Hepatic stellate cell (primary cell): ENCODE measurements around the gene IL1RL2.

Source experiments
- DNase-seq: peaks from one replicate; pipeline ENCODE4 v3.0.0; 2011; ENCODE audit warnings: low spot score

The IL1RL2 gene

GRCh38 chr2:102238778-102239177, 52.0 kb downstream of the IL1RL2 start:
- no peak for DNase-seq

- DNase-seq = no peak
Observed at GRCh38 chr2:102239344-102239743, 52.5 kb downstream of the IL1RL2 start.

DNA sequence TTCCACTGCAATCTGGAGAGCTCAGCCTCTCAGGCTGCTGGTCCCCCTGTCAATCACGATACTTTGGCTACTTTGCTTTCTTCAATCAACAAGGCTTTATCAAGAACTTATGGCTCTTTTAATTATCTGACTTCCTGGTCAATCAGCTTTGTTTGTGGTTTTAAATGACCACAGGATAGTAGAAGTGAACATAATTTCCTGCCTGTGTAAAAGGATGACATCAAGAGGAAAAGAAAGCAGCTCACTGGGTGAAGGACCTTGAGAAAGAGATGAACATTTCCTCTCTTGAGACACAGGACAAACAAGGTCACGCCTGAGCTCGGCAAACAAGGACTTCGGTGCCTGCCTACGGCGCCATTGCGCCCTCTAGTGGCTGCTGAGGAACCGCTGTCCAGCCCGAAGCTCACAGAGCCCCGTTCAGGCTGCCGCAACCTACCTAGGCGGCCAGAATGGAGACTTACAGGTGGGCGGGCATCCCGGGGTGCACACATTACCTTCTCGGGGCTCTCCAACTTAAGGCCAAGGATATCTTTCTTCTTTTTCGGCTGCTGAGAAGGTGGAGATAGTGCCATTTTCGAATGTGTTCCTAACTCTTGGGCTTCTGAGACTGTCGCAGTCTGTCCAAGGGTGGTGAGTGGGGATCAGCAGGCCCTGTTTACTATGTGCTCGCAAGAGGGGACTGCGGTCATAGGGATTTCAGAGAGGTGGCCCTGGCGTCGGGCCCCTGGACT, 54.0 kb downstream of the IL1RL2 start:
- DNase-seq = peak; percentile 93

GRCh38 chr2:102241616-102242305, 54.9 kb downstream of the IL1RL2 start:
- no peak for DNase-seq

DNA sequence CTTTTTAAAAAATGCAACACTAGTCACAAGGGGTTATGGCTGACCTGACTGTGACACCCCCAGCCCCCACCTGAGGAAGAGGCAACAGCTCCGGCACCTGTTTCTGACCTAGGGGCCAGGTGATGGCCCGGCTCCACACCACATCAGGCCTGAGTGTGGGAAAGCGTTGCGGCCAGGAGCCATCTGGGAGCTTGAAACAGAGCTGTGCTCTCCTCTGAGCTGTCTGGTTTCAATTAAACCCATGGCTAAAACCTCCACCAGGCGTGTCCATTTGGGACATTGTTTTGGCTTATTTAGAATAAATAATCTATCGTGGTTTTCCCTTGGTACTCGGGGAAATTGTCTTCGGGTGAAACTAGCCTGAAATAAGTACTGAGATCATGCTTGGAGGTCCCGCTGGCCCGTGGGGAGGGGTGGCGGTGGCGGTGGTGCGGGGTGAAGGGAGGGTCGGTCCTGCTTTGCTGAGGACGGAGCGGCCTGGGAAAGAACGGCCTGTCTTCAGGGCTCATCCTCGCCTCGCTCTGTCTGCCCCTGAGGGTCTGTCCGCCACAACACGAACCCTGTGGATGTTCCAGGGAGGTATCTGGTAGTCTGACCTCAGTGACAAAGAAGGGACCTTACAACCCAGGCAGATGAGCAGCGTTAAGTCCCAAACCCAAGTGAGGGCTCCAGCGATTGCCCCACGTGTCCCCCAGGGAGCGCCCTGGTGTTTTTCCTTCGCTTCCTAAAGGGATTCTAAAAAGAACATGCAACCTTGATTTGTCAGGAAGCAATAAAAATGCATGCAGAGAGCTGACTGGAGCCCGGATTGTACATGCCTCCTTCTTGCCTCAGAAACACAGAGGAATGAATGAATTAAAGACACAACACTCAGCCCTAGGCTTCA, 58.7 kb downstream of the IL1RL2 start:
- DNase-seq = peak; percentile 33

- no peak for DNase-seq
Observed at GRCh38 chr2:102250278-102250821, 63.5 kb downstream of the IL1RL2 start.

GRCh38 chr2:102251042-102251848, 64.4 kb downstream of the IL1RL2 start:
- DNase-seq = no peak

DNA sequence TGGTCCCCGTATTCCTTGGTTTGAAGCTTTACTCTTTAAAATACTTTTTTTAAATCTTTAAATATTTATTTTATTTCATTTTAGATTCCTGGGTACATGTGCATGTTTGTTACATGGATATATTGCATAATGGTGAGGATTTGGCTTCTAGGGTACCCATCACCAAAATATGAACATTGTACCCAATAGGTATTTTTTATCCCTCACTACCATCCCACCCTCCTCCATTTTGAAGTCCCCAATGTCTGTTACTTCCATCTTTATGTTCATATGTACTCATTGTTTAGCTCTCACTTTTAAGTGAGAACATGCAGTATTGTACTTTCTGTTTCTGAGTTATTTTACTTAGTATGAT, 65.0 kb downstream of the IL1RL2 start:
- no peak for DNase-seq

DNA sequence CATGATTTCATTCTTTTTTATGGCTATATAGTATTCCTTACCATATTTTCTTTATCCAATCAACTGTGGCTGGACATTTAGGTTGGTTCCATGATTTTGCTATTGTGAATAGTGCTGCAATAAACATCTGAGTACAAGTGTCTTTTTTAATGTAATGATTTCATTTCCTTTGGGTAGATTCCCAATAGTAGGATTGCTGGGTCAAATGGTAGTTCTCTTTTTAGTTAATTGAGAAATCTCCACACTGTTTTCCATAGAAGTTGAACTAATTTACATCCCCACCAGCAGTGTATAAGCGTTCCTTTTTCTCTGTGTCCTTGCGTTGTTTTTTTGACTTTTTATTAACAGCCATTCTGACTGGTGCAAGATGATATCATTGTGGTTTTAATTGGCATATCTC, 65.4 kb downstream of the IL1RL2 start:
- no peak for DNase-seq

DNA sequence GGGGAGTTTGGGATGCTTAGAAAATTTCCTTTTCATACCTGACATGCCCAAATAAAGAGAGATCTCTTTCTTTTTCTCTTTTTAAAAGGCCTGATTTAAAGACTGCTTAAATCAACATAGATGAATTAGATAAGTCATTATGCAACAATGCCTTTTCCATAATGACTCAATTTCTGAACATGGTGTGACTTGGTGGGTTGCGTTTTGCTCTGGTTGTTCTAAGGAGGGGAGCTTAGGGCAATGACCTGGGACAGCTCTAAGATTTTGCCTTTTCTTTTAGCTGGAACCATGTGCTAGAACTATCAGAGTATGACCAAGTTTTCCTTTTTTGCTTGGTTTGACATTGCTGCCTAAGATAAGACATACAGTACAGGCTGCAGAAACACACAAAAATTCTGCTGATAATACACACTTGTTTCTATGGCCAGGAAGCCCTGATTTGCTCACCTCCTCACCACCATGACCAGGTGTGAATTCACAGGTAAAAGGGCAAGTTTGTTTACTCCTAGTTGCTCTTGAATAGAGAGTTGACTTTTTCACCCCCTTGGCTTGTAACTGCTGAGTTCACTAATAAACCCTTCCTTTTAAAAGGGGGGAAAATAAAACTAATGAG, 66.4 kb downstream of the IL1RL2 start:
- no peak for DNase-seq

- no peak for DNase-seq
Observed at GRCh38 chr2:102253753-102254150, 66.9 kb downstream of the IL1RL2 start.

DNA sequence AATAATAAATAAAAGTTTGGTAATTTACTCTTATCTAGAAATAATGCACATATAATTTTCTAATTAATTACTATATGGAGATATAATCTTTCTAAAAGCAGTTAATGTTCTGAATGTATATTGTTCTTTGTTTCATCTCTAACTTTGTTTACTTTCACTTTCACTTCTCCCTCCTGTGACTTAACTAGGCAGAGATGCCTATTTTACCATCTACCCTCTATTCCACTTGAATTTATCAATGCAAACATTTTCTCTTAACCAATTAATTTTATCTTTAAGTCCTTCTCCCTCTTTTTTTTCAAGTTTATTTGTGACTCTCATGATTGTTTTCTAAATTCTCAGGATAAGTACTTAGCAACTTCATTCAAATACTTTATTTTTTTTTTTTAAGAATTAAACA, 69.5 kb downstream of the IL1RL2 start:
- no peak for DNase-seq

GRCh38 chr2:102256874-102257462, 70.1 kb downstream of the IL1RL2 start:
- no peak for DNase-seq

GRCh38 chr2:102258025-102258385, 71.2 kb downstream of the IL1RL2 start:
- no peak for DNase-seq

DNA sequence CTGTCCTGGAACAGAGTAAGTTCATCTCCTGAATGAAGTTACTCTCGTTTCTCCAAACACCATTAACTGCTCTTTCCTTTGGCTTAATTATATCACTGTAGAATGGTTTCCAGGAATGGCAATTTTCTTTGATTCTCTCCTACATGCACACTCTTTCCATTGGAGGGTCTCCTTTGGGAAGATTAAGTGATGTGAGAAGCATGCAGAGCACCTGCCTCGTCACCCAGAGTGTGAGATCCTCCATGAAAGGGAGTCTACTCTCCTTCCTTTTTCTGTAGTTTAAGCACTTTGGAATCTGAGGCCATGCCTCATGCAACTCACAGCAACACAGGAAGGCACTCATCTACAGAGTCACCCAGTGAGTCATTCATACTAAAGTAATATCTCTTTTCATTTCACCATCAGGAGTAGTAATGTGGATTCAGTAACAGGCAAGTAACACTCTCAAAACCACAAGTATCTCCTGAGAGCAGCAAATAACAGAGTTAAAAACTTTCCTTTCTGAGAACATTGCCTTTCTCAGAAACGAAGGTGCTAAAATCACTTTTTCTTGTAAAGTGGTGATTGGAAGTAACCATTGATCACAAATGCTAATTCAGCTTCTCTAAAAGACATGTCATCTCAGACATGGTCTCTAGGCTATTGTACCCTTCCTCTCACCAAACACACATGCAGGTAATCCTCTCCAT, 71.7 kb downstream of the IL1RL2 start:
- DNase-seq = peak; percentile 82

- no peak for DNase-seq
Observed at GRCh38 chr2:102261467-102262135, 74.8 kb downstream of the IL1RL2 start.

DNA sequence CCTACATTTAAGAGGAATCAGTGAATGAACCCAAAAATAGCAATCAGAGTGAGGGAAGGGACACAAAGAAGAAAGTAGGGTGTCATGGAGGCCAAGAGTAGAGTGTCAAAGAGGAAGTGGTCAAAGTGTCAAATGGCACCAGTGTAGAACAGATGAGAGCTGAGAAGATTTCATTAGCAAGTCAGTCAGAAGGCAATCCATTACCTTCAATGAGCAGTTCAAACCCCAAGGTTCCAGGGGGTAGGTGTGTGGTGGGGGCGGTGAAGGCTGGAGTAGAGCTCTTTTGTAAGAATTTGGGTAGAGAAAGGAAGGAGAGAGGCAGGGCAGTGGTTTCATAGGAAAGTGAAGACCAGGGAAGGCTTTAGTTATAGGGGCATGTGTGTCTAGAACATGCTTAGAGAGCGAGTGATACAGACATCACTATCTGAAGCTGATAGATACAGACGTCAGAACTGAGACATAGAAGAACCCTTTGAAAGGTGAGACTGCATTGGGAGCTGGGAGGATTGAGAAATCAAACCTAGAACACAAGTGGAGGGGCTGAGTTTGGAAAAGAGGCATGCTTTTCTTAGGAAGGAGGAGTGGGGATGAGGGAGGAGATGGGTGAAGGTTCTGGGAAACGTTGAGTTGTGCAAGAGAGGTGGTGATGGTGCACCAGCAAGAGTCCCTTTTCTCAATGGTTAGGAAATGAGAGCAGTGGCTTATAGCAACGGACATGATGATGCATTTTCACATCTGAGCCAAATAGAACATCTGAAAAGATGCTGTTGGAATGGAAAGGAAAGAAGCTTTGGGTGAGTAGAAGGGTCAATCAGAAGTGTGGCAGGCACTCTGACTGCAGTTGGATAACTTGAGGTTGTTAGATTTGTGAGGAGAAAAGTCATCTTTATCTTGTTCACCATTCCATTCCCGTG, 75.7 kb downstream of the IL1RL2 start:
- DNase-seq = no peak

DNA sequence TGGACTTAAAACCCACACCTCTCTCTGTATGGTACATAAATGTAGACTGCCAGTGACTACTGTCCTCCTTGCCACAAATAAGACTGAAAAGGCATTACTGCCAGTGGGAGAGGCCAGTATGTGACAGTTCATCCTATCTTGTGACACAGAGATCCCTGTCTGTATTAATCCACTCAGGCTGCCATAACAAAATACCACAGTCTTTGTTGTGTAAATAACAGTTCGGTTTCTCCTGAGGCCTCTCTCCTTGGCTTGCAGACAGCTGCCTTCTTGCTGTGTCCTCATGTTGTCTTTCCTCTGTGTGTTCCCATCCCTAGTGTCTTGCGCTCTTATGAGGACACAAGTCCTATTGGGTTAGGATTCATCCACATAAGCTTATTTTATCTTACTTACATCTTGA, 78.1 kb downstream of the IL1RL2 start:
- no peak for DNase-seq

GRCh38 chr2:102266204-102266603, 79.4 kb downstream of the IL1RL2 start:
- DNase-seq = no peak
